ENCODE results near the gene STX2. TPM values are rescaled to one million over a fixed set of nuclear protein-coding genes. Genes with fewer than 3 reads are reported as not detected.
A peak's percentile ranks its signal among the peaks of the same experiment; 100 is the strongest.
"Not testable (repeated sequence)": the region's sequence is repeated elsewhere in the genome, so short reads cannot be mapped to it uniquely, and the experiment has no call there.

Gene STX2
- total RNA-seq, 2 donors from 2014 or later, result 24.5 to 26.3 TPM

DNA sequence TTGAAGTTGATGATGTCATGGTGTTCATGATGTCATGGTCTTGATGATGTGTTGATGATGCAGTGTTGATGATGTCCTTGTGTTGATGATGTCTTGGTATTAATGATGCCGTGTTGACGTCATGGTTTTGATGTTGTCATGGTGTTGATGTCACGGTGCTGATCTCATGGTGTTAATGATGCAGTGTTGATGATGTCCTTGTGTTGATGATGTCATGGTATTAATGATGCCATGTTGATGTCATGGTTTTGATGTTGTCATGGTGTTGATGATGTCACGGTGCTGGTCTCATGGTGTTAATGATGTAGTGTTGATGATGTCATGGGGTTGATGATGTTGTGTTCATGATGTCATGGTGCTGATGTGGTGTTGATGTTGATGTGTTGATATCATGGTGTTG is 75.0 kb downstream of the STX2 start:
- TF ChIP-seq, protein P1, sequence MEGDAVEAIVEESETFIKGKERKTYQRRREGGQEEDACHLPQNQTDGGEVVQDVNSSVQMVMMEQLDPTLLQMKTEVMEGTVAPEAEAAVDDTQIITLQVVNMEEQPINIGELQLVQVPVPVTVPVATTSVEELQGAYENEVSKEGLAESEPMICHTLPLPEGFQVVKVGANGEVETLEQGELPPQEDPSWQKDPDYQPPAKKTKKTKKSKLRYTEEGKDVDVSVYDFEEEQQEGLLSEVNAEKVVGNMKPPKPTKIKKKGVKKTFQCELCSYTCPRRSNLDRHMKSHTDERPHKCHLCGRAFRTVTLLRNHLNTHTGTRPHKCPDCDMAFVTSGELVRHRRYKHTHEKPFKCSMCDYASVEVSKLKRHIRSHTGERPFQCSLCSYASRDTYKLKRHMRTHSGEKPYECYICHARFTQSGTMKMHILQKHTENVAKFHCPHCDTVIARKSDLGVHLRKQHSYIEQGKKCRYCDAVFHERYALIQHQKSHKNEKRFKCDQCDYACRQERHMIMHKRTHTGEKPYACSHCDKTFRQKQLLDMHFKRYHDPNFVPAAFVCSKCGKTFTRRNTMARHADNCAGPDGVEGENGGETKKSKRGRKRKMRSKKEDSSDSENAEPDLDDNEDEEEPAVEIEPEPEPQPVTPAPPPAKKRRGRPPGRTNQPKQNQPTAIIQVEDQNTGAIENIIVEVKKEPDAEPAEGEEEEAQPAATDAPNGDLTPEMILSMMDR (IDR thresholded peaks at IDR 0.05), result no peak
- Histone ChIP-seq H3K27ac (no peak overlapping the region), H3K9me3 (no peaks in the 10 kb centered on the region), H3K27me3 (no peaks in the 10 kb centered on the region), H3K36me3 (no peaks in the 10 kb centered on the region), H3K4me3 (no peak overlapping the region), H3K4me1 (no peaks in the 10 kb centered on the region)
- DNase-seq (ENCODE audit: low spot score), result no peak

DNA sequence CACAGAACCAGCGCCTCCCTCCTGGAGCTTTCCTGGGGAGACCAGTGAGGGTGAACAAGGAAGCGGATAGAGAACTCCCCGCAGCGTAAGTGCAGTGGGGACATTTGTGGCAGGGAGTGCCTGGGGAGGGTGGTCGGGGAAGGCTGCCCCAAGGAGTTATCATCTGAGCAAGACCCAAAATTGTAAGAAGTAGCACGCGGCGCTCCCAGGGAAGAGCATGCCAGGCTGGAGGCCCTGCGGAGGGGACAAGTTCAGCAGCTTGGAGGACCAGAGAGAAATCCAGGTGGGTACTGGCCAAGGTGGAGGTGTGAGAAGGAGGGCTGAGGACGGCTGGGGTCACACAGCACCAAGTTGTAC is 76.8 kb downstream of the STX2 start:
- Histone ChIP-seq H3K36me3 (no peaks in the 10 kb centered on the region), H3K4me1 (no peaks in the 10 kb centered on the region), H3K27ac (no peak overlapping the region), H3K27me3 (no peaks in the 10 kb centered on the region), H3K9me3 (no peaks in the 10 kb centered on the region), H3K4me3 (no peak overlapping the region)
- TF ChIP-seq, protein P1 (IDR thresholded peaks at IDR 0.05), result no peak
- DNase-seq (ENCODE audit: low spot score), result no peak

DNA sequence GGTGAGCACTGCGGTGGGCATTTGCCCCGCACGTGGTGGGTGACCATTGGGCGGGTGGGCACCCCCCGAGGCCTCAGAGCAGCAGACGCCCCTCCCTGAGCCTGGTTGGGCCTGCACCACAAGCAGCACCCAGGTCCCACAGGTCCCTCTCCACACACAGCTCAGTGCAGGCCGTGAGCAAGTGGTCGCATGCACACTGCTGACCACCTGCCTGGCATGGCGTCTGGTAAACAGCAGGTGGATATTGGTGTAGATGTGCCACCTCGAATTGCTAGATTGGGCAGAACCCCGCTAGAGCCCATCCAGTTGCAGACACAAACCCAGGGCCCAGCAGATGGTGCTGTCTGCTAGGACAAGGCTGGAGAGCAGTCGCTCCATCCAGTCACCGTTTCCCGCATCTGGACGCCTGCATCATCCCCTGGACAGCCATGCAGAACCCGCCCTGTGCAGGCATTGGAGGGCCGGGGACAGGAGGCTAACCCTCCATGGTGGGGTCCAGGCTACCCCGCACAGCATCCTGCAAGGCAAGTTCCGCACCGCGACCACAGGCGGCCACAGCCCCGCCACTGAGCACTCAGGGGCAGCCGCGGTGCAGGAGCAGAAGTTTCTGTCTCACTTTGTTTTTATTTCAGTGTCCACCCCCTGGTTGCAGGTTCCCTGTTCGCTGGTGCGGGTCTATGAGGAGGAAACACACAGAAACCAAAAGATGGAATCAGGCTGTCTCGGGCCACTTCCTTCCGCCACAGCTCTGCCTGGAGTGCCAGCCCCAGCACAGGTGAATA is 77.3 kb downstream of the STX2 start:
- no peaks in the 10 kb centered on the region for H3K36me3 ChIP-seq
- no peak overlapping the region for H3K4me3 ChIP-seq
- DNase-seq (ENCODE audit: low spot score), result no peak

DNA sequence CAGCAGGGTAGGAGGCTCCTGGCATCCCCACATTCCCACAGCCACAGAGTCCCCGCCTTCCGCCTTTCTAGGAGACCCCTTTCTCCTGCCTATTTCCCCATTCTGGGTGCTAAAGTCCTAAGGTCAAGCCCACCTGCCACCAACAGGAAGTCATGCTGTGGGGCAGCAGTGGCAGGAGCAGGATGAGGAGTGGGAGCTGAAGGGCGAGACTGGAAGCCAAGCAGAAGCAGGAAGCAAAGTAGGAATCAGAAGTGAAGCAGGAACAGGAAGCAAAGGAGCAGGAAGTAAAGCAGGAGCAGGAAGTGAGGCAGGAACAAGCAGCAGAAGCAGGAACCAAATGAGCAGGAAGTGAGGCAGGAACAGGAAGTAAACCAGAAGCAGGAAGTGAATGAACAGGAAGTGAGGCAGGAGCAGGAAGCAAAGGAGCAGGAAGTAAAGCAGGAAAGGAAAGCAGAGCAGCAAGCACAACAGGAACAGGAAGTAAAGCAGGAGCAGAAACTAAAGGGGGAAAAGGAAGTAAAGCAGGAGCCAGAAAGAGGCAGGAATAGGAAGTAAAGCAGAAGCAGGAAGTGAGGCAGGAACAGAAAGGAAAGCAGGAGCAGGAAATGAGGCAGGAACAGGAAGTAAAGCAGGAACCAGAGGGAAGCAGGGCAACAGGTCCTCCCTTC is 84.7 kb downstream of the STX2 start:
- DNase-seq (ENCODE audit: low spot score), result no peak
- Histone ChIP-seq H3K4me3 (no peak overlapping the region), H3K4me1 (no peaks in the 10 kb centered on the region), H3K27me3 (no peaks in the 10 kb centered on the region), H3K9me3 (no peaks in the 10 kb centered on the region), H3K27ac (no peak overlapping the region), H3K36me3 (no peaks in the 10 kb centered on the region)
- TF ChIP-seq, protein P1 (IDR thresholded peaks at IDR 0.05), result no peak

More for the DNA sequence above, 77.3 kb downstream of the STX2 start:
- H3K27ac ChIP-seq, result no peak overlapping the region
- no peaks in the 10 kb centered on the region for H3K27me3 ChIP-seq
- H3K4me1 ChIP-seq, result no peaks in the 10 kb centered on the region
- no peaks in the 10 kb centered on the region for H3K9me3 ChIP-seq
- TF ChIP-seq, protein P1 (IDR thresholded peaks at IDR 0.05), result peak; percentile 25 to 61

DNA sequence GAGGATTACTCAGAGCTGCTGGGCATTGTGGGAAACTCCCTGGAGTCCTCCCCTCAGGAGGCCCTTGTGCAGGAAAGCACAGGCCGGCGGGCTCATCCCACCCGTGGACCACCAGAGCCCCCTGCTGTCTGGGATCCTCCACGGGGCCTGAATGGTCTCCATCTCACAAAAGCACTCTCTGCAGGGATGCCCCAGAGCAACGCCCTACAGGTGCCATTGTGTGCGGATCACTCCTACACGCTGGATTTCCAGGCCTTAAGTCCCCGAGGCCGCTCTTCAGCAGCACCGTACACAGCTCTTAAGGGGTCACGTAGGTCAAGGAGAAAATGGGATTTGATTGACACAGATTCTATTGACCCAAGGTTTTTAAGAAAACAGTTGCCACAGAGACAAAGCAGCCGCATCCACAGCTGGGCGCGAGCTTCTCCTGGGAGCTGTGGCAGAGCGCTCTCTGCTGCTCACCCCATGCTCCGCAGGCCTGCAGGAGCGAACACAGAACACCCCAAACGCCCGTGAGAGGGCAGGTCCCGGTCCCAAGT is 86.3 kb downstream of the STX2 start:
- Histone ChIP-seq H3K9me3 (no peaks in the 10 kb centered on the region), H3K27ac (no peak overlapping the region), H3K36me3 (no peaks in the 10 kb centered on the region), H3K27me3 (no peaks in the 10 kb centered on the region), H3K4me1 (no peaks in the 10 kb centered on the region), H3K4me3 (no peak overlapping the region)
- TF ChIP-seq, protein P1 (IDR thresholded peaks at IDR 0.05), result no peak
- DNase-seq (ENCODE audit: low spot score), result no peak

DNA sequence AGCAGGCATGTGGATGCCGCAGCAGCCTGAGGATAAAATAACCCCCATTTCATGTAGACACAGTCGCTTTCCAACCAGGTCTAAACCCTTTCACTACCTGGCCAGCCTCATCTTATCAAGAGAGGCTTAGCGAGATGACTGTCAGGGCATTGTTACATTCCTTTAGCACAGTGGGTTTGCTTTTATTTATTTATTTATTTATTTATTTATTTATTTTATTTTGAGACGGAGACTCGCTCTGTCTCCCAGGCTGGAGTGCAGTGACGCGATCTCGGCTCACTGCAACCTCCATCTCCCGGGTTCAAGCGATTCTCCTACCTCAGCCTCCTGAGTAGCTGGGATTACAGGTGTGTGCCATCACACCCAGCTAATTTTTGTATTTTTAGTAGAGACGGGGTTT is 87.0 kb downstream of the STX2 start:
- not testable (repeated sequence) for H3K4me1 ChIP-seq; DNase-seq (ENCODE audit: low spot score); H3K27me3 ChIP-seq; H3K4me3 ChIP-seq; H3K36me3 ChIP-seq; H3K9me3 ChIP-seq; H3K27ac ChIP-seq
